HG03439 (cell line): Measurements from ENCODE around the gene ZFAND5.

Experiments used
- ATAC-seq: cut with Tn5 transposase; IDR thresholded peaks from one replicate; pipeline ENCODE4 v1.9.1; 2021; ENCODE audit warnings: mild to moderate bottlenecking, moderate library complexity; ENCODE audit not compliant: unreplicated experiment

ZFAND5 gene

DNA sequence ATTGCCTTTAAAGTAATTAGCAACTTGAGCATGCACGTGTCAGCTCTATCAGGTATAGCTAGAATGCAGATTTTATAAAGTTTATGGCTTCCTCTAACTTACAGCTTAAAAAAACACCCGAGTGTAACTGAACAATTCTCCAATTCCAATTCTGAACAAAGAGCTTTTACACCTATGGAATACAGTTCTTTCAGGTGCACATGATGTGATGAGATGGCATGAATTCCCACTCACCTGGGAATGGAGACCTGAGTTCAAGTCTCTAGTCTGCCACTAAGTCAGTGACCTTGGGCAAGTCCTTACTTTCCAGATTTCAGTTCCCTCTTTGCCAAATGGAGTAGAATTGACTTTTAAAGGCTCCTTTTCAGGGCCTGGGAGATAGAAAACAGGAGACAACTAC is 1.8 kb downstream of the ZFAND5 start:
- ATAC-seq: no peak

DNA sequence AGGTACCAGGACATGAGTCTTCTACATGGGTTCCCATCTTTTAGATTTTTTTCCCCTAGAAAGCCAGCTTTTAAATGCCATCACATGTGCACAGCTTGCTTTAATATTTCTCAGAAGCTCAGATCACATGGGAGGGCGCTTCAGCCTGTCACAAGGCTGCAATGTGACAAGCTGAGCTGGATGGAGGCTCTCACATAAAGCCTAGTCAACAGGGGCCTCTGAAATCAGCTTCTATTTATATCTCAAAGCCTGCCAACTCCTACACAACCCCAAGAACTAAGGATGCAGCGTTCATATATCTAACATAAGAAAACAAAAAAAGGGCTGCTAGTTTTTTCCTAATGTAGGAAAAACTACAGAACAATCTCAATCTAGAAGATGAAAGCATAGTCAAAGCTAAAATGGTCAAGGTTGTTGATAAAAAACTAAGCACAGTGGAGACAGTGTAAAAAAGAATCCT is 2.3 kb downstream of the ZFAND5 start:
- peak; percentile 31 for ATAC-seq

DNA sequence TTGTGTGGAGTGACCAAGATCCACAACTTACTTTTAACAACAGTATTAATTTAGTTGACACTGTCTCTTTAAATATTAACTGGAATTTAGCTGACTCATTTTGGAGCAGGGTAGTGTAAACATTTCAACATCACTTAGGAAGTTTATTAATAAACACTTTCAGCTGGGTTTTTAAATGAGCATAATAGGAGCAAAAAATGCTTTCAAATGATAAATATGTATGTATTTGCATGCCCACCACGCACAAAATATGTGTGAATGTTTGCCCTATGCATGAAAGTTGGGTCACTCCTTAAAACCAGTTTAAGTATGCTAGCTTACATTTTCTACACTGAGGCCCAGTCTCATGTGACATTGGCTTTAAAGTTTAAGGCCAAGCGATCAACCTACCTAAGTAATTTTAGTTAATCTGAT is 2.9 kb downstream of the ZFAND5 start:
- ATAC-seq: no peak

DNA sequence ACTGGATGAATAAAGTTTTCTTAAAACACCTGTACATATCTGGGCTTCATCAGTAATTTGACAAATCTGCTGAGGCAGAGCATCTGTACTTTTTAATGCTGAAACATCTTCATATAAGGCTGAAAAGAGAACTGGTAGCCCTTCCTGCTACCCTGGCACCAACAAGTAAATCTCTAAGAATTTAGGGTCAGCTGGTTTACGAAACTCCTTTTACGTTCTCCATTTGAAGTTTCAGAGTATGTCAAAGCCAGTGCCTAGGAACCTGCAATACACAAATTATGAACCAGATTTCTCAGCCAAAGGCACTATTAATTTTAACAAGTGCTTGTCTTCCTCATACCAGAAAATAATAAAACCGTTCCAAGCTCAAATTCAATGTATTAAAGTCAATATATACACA is 3.8 kb downstream of the ZFAND5 start:
- no peak for ATAC-seq

DNA sequence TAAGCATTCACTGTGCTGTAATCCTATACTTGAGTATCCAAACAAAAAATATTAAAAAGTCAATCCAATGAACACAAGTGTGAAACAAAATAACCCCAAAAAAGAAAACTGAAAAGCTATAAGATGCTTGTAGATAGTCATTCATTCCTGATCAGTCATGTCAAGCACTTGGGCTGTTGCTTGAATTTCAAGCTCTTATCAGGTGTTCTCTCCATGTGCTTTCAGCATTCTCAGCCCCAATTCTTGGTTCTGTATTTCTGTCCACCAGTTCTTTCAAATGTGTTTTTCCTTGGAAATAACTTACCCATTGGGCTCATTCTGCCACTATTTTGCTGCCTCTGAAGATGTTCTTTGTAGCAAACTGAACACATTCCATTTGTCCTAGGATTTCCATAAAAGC is 4.7 kb downstream of the ZFAND5 start:
- ATAC-seq: no peak

DNA sequence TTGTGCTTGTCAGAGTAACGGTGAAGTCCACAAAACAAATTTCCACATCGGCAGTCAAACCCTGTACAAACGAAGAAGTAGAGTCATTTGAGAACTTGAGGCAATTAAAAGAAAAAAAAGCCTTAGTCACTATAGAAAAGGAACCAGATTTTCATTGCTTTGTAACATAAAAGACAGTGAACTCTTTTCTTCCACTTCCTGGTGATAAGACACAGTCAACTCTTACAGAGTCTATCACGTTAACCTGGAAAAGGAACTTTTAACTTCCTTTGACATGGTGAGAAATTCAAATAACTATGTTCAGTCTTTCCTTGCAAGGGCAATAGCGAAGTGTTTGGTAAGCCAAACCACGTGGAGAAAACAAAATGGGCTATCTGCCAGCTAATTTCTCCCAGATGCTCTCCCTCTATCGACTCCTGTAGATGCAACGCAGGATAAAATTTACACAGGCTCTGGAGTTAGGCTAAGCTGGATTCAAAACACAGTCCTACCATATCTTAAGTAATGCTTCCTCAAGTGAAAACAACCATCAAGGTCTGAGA is 8.9 kb downstream of the ZFAND5 start:
- ATAC-seq: no peak

DNA sequence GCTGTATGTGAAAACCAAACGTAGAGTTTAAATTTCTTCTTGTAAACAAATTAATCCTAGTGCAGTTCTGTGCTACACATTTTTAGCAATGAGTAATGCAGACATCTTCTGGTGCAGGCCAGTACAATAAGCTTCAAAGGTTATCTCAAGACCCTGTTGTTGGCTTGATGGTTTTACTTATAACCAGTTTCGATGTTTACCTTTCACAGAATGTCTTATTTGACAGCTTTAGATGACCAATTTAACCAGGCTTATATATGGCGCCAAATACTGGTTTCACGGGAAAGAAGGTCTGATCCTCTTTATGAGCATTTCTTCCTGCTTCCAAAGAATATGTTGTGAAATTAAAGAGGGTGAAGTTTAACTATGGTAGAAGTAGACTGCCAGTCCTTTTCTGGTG is 9.9 kb downstream of the ZFAND5 start:
- no peak for ATAC-seq

DNA sequence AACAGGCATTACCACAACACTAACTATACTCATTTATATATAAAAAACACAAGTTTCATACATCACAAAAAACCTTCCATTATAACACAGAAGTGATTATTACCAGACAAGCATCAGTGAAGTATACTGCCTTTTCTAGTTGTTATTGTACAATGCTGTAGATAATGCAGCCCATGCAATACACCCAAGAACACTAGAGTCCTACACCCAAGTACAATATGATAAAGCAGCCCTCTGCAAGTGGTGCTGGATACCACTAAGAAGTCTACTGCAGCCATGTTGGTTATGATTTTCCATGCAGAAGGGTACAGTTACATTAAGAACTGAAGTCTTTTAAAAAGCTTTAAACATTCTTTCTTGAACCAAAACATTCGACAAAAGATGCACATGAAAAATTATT is 10.3 kb downstream of the ZFAND5 start:
- ATAC-seq: no peak

DNA sequence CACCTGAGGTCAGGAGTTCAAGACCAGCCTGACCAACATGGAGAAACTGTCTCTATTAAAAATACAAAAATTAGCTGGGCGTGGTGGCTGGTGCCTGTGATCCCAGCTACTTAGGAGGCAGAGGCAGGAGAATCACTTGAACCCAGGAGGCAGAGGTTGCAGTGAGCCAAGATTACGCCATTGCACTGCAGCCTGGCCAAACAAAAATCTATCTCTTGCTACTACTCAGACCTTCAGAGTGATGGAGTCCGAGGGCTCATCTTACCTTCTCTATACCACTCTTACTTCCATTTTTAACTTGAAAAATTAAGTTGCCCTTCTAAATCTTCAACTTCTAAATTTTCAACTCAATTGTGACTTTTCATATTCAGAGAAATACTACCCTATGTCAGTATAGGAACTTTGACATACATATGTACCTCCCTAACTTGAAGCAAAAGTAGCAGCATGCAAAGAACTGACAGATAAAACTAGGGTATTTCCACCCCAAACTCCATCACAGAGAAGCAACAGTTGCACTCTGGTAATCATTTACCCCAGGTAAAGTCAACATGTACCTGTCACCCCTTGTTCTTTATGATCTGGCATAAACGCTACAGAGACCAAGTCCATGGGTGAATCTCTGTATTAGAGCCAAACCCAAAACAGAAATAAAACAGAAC is 11.4 kb downstream of the ZFAND5 start:
- no peak for ATAC-seq

DNA sequence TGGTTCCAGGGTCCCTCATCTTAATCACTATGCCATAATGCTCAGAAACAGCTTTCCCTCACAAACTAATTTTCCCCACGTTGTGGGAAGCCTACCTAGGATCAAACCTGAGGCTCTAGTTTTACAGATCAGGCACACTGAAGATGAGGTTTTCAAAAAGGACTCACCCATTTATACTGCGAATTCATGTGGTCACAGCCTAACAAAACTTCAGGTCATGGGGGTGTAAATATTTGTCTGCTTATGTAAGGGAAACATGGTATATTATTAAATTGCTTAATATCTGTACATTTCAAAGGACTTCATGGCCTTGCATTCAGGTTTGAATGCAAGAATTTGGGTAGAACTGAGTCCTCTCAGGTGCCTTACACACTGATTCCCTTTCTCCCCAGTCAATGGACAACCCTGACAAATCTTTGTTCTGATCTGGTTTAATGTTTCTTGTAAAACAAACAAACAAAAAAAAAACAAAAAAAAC is 12.1 kb downstream of the ZFAND5 start:
- ATAC-seq: no peak

DNA sequence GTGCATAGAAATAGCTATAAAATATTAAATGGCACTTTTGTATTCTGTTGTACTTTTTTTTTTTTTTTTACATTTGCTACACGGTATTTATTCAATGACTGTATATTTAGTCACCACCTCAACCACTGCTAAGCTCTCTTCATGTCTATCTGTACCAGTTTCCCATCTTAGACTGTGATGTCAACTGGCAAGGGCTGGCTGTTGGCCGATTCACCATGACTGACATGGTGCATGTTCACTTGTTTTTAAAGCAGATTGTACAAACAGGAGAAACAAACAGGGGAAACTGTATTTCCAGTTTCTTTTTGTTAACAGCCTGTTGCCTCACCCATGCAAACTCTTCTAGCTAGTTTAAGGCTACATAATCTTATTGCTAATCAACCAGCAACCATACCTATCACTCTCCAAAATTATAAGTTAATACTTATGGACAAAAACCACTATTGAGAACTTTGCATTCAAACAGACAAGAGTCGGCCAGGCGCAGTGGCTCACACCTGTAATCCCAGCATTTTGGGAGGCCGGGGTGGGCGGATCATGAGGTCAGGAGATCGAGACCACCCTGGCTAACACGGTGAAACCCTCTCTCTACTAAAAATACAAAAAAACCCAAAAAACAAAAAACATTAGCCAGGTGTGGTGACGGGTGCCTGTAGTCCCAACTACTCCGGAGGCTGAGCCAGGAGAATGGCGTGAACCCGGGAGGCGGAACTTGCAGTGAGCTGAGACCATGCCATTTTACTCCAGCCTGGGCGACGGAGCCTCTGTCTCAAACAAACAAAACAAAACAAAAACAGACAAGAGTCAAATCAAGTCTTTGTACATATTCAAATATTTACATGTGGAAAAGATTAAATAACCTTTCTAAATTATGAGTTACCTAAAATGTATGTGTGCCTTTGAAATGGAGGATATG is 13.2 kb downstream of the ZFAND5 start:
- no peak for ATAC-seq

DNA sequence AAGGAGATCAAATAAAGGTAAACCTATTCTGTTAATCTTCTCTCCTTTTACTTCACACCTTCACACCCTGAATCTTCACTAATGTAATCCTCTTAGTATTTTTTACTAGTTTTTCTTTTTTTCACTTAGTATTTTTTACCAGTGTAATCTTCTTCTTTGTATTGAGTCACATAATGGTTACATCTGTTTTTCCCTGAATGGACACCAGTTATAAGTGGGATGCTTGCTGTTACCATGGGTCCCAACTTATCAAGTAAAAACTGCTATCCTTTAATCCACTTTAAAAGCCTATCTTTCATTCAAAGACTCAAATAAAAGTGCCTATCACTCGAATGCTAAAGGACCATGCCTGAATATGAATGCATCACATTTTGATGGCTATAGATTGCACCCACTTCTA is 15.1 kb downstream of the ZFAND5 start:
- ATAC-seq: no peak

DNA sequence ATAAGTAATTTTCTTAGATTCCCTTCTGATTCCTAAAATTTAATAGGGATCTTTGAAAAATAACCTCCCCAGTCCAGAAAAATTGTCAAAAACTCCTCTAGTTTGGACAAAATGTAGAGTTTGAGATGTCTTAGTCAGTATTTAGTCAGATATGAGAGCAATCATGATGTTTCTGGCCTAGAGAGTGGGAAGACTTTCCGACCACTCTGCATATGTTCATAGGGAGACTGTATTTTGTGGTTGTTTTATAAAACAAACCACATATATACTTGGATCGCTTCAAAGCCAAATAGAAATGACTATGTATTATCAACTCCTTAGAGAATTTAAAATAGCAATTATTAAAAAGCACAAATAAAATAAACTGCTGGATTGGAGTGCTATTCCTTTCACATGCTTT is 15.8 kb downstream of the ZFAND5 start:
- no peak for ATAC-seq

DNA sequence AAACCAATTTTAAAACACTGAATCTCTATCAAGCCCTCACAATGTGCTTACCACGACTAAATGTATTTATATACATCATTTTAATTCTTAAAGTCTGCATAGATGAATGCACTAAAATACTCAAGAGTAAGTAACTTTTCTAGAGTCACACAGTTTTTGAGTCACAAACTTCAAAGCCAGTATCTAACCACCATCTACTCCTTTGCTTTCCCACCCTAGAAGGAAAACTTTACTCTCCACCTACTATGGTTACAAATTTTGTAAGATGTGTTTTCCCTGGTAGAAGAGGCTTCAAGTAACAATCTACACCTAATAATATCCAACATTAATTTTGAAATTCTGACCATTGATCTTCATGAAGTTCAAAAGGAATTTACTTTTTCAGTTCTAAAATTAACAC is 18.7 kb downstream of the ZFAND5 start:
- no peak for ATAC-seq

DNA sequence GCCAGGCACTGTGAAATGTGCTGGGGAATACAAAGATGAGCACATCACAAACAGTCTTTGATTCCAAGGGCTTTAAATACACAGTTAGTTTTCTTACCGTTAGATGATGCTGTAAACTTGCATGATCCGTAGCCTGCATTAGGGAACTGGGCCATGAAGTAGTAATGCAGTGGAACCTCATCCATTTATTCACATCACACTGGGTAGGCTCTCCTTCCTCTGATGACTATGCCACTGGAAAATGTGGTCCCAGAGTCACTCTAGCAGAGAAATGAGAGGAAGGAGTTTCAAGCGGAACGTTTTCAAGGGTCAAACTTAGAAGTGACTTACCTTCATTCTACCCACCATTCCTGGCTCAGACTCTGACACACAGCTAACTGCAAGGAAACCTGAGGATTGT is 26.4 kb downstream of the ZFAND5 start:
- ATAC-seq: no peak

DNA sequence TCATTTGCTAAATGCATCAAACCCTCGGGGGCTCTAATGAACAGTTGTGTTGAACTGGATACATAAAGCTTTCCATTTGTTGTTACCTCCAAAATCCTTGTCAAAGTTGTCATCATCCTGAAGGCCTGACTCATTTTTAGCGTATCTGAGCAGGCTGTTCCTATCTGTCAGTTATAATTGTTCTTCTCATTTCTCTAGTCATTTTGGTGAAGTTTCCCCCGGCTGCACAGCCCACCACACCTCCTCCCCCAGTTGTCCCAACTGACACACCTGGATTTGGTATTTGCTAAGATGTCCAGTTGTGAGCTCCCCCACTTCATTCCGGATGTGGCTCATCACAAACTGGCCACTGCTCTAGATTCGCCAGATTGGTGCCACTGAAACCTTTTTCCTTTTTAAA is 27.7 kb downstream of the ZFAND5 start:
- ATAC-seq: no peak

DNA sequence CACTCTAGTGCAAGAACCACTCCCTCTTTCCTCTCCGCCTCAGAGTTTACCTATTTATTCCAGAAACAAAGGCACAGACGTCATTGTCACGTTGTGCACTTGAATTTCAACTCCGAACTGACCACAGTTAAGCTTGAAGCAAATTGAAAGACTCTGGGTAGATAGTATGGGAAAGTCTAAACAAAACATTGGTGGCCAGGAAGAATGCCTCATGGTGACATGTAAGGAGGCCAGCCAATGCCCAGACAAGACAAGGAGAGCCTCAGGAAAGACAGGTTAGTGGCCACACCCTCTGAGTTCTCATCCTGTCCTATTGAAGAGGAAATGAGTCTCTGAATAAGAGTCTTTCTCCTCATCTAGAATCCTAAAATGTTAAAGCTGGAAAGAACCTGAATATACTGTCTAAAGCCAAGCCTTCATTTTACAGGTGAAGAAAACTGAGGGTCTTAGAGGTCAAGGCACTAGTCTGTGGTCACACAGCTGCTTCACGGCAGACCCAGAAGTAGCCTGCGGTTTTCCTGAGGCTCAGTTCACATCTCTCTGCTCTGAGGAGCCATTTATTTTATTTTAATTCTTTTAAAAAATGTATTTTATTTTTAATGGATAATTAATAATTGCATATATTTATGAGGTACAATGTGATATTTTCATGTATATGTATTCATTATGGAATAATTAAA is 30.2 kb downstream of the ZFAND5 start:
- ATAC-seq: no peak

DNA sequence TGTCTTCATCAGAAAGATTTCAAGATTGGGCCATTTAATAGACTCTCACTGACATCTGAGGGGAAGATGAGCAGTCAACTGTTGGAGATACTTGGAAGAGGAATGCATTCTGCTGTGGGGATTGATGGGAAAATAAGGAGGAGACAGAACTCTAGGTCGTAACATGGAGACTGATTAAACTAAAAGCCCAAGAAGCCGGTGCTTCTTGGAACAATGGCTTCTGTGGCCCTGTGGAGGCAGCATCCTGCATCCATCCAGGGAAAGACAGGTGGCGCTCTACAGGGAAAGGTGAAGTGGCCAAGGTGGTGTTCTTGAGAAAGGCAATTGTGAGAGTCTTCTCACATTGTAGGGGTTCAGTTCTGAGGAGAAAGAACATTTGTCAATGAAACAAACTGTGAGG is 31.3 kb downstream of the ZFAND5 start:
- ATAC-seq: no peak

DNA sequence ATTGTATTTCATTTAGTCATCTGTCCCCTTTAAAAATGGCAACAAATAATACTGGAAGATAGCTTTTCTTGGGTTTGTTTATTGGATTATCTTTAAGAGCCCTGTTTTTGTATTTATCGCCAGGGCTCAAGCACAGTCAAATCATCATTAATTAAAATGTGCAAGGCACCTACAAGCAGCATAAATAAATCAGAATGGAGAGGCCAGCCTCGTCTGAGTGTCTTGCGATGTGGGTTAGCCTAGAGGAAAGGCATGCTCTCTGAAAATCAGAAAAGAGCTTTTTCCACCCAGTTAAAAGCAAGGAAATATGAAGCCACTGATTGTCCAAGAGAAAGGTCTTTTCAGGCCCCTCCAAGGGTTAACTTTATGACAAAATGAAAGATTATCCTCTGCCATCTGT is 31.8 kb downstream of the ZFAND5 start:
- ATAC-seq: no peak

DNA sequence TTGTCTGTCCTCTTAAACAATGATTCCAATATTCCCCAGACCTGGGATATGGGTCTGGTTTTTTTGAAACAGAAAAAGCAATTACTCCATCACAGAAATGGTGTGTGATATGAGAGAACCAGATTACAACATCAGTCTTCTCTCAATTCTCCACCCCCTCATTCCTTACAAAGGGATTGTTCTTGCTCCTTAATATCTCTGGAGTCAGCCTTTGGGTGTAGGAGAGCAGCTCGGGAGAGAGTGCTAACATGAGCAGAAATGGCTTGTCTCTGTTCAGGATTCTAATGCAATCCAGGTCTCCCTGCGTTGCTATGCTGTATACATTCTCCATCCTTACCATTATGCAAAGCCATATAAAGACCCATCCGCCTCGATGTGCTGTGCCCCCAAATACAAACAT is 32.7 kb downstream of the ZFAND5 start:
- ATAC-seq: no peak

DNA sequence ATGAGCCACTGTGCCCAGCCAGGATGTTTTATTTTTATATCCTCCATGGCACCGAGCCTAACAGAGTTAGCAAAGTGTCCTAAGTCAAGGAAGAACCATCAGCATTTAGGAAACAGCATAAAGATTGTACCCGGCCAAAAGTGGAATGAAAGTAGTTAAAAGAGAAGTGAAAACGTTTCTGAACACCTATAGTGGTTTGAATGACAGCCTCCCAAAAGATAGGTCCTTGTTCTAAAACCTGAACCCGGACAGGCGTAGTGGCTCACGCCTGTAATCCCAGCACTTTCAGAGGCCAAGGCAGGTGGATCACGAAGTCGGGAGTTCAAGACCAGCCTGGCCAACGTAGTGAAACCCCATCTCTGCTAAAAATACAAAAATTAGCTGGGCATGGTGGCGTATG is 37.4 kb downstream of the ZFAND5 start:
- no peak for ATAC-seq
